Astrocyte (in vitro differentiated cells and primary cell): Measurements from ENCODE around the gene ESRRA. TPM values are rescaled to one million over a fixed set of nuclear protein-coding genes. Genes with fewer than 3 reads are reported as not detected.

Source experiments
- DNase-seq: peaks from one replicate; pipeline ENCODE4 v3.0.0-alpha.2; 2010; ENCODE audit warnings: low read depth
- FAIRE-seq: peaks from 2 replicates; lab custom pipeline; 2011; peaks lifted over from hg19 to GRCh38; lab: Jason Lieb, UNC
- H2AFZ ChIP-seq: 2 replicates; pipeline ENCODE4 v1.6.0; 2012; ENCODE audit warnings: low read depth, low read length, inconsistent platforms
- H3K27ac ChIP-seq: 2 replicates; pipeline ENCODE4 v1.5.1; 2011; ENCODE audit warnings: low read depth, low read length, inconsistent platforms
- H3K27me3 ChIP-seq: 2 replicates; pipeline ENCODE4 v1.6.0; 2011; ENCODE audit warnings: low read length, inconsistent platforms; ENCODE audit not compliant: insufficient read depth
- H3K36me3 ChIP-seq: 2 replicates; pipeline ENCODE4 v1.5.1; 2011; ENCODE audit warnings: low read length, inconsistent platforms; ENCODE audit not compliant: insufficient read depth
- H3K4me1 ChIP-seq: 2 replicates; pipeline ENCODE4 v1.5.1; 2011; ENCODE audit warnings: low read length, inconsistent platforms; ENCODE audit not compliant: insufficient read depth
- H3K4me2 ChIP-seq: 2 replicates; pipeline ENCODE4 v1.6.0; 2012; ENCODE audit warnings: low read length, inconsistent platforms
- H3K4me3 ChIP-seq: 2 replicates; pipeline ENCODE4 v1.5.1; 2011; ENCODE audit warnings: low read depth, mild to moderate bottlenecking, low read length, inconsistent platforms; ENCODE audit not compliant: insufficient read depth
- H3K79me2 ChIP-seq: 2 replicates; pipeline ENCODE4 v1.6.0; 2012; ENCODE audit warnings: mild to moderate bottlenecking, low read length, inconsistent platforms; ENCODE audit not compliant: insufficient read depth
- H3K9ac ChIP-seq: 2 replicates; pipeline ENCODE4 v1.6.0; 2012; ENCODE audit warnings: mild to moderate bottlenecking, low read length, inconsistent platforms
- H3K9me3 ChIP-seq: 2 replicates; pipeline ENCODE4 v1.5.1; 2012; ENCODE audit warnings: low read depth, mild to moderate bottlenecking, low read length, inconsistent platforms; ENCODE audit not compliant: insufficient read depth
- H4K20me1 ChIP-seq: 2 replicates; pipeline ENCODE4 v1.6.0; 2012; ENCODE audit warnings: low read length, inconsistent platforms; ENCODE audit not compliant: insufficient read depth
- H3K27ac Mint-ChIP-seq: one replicate; pipeline ENCODE4 v1.8.0; 2021; ENCODE audit warnings: mild to moderate bottlenecking, mixed read lengths; ENCODE audit not compliant: unreplicated experiment
- H3K27me3 Mint-ChIP-seq: one replicate; pipeline ENCODE4 v1.8.0; 2021; ENCODE audit warnings: low read depth, mixed read lengths; ENCODE audit not compliant: unreplicated experiment
- H3K36me3 Mint-ChIP-seq: one replicate; pipeline ENCODE4 v1.8.0; 2021; ENCODE audit warnings: low read depth, mixed read lengths; ENCODE audit not compliant: unreplicated experiment
- H3K4me1 Mint-ChIP-seq: one replicate; pipeline ENCODE4 v1.8.0; 2021; ENCODE audit warnings: low read depth, mixed read lengths; ENCODE audit not compliant: unreplicated experiment
- H3K4me3 Mint-ChIP-seq: one replicate; pipeline ENCODE4 v1.8.0; 2021; ENCODE audit warnings: mild to moderate bottlenecking, moderate library complexity, mixed read lengths; ENCODE audit not compliant: unreplicated experiment
- H3K9me3 Mint-ChIP-seq: one replicate; pipeline ENCODE4 v1.8.0; 2021; ENCODE audit warnings: mild to moderate bottlenecking, mixed read lengths; ENCODE audit not compliant: unreplicated experiment
- CTCF ChIP-seq: IDR thresholded peaks from 2 replicates; pipeline ENCODE4 v1.5.1; 2011; ENCODE audit warnings: low read depth, mild to moderate bottlenecking, inconsistent platforms, low read length, moderate library complexity; ENCODE audit not compliant: insufficient read depth
- EZH2 ChIP-seq: IDR thresholded peaks from 2 replicates; pipeline ENCODE4 v1.6.1; 2012; ENCODE audit warnings: mild to moderate bottlenecking, low read length, inconsistent platforms; ENCODE audit not compliant: insufficient read depth
- total RNA-seq: library from RNA; stranded (reverse); gene quantifications from 2 replicates; pipeline ENCODE4 v1.2.1, GENCODE V29; 2021

The ESRRA gene
- total RNA-seq, 1 donor from 2014 or later, result 26.3 TPM

- peaks cover 23% of the 10 kb centered on the region for H3K36me3 ChIP-seq
- H3K4me3 ChIP-seq, result peak overlapping the region; percentile 70
- TF ChIP-seq EZH2 (no peak), CTCF (no peak)
- no peak overlapping the region for H2AFZ ChIP-seq
- H3K9me3 Mint-ChIP-seq, result no peaks in the 10 kb centered on the region
- no peaks in the 10 kb centered on the region for H3K9me3 ChIP-seq
- H3K27me3 ChIP-seq, result no peaks in the 10 kb centered on the region
- DNase-seq, result no peak
- H4K20me1 ChIP-seq, result peaks cover 24% of the 10 kb centered on the region
- H3K27ac Mint-ChIP-seq, result no peak overlapping the region
- H3K9ac ChIP-seq, result no peak overlapping the region
- H3K4me2 ChIP-seq, result peak overlapping the region; percentile 100
- H3K36me3 Mint-ChIP-seq, result peaks cover 10% of the 10 kb centered on the region
- peaks cover 27% of the 10 kb centered on the region for H3K4me1 ChIP-seq
- FAIRE-seq, result no peak
- peaks cover 23% of the 10 kb centered on the region for H3K79me2 ChIP-seq
- H3K27ac ChIP-seq, result no peak overlapping the region
- H3K4me1 Mint-ChIP-seq, result peaks cover 11% of the 10 kb centered on the region
- H3K27me3 Mint-ChIP-seq, result no peaks in the 10 kb centered on the region
- H3K4me3 Mint-ChIP-seq, result peak overlapping the region; percentile 92
Observed at GRCh38 chr11:64360448-64360921, 55.2 kb downstream of the ESRRA start.

- Histone ChIP-seq H2AFZ (no peak overlapping the region), H4K20me1 (peaks cover 24% of the 10 kb centered on the region), H3K27ac (no peak overlapping the region), H3K79me2 (peaks cover 23% of the 10 kb centered on the region), H3K4me2 (no peak overlapping the region), H3K27me3 (no peaks in the 10 kb centered on the region), H3K36me3 (peaks cover 27% of the 10 kb centered on the region), H3K4me1 (peaks cover 26% of the 10 kb centered on the region), H3K4me3 (no peak overlapping the region), H3K9me3 (no peaks in the 10 kb centered on the region), H3K9ac (no peak overlapping the region)
- no peak overlapping the region for H3K27ac Mint-ChIP-seq
- H3K4me3 Mint-ChIP-seq, result no peak overlapping the region
- TF ChIP-seq CTCF, result no peak
- no peak for TF ChIP-seq EZH2
- no peaks in the 10 kb centered on the region for H3K27me3 Mint-ChIP-seq
- no peaks in the 10 kb centered on the region for H3K9me3 Mint-ChIP-seq
- H3K4me1 Mint-ChIP-seq, result peaks cover 8% of the 10 kb centered on the region
- FAIRE-seq (no peak), DNase-seq (no peak)
- H3K36me3 Mint-ChIP-seq, result peaks cover 17% of the 10 kb centered on the region
Observed at GRCh38 chr11:64361659-64362058, 56.3 kb downstream of the ESRRA start.

GRCh38 chr11:64362339-64362738, 57.0 kb downstream of the ESRRA start:
- H3K9me3 ChIP-seq, result no peaks in the 10 kb centered on the region
- H3K36me3 Mint-ChIP-seq, result peaks cover 20% of the 10 kb centered on the region
- H3K27ac ChIP-seq, result no peak overlapping the region
- peaks cover 26% of the 10 kb centered on the region for H3K4me1 ChIP-seq
- no peaks in the 10 kb centered on the region for H3K27me3 ChIP-seq
- peaks cover 6% of the 10 kb centered on the region for H3K4me1 Mint-ChIP-seq
- FAIRE-seq (no peak), DNase-seq (no peak)
- TF ChIP-seq EZH2, result no peak
- TF ChIP-seq CTCF, result no peak
- no peak overlapping the region for H3K4me3 Mint-ChIP-seq
- no peak overlapping the region for H3K27ac Mint-ChIP-seq
- no peaks in the 10 kb centered on the region for H3K27me3 Mint-ChIP-seq
- no peak overlapping the region for H3K4me3 ChIP-seq
- no peak overlapping the region for H3K9ac ChIP-seq
- peaks cover 24% of the 10 kb centered on the region for H4K20me1 ChIP-seq
- no peak overlapping the region for H2AFZ ChIP-seq
- no peaks in the 10 kb centered on the region for H3K9me3 Mint-ChIP-seq
- peaks cover 27% of the 10 kb centered on the region for H3K36me3 ChIP-seq
- no peak overlapping the region for H3K4me2 ChIP-seq
- peaks cover 23% of the 10 kb centered on the region for H3K79me2 ChIP-seq
